ENCODE data around the gene SCN8A.

- no peak for TF ChIP-seq CTCF (IDR thresholded peaks at IDR 0.05; ENCODE audit: insufficient read depth, low read length)
- TF ChIP-seq POLR2AphosphoS5 (IDR thresholded peaks at IDR 0.05; ENCODE audit: low read depth), result no peak
- TF ChIP-seq SPI1 (IDR thresholded peaks at IDR 0.05; ENCODE audit: borderline replicate concordance, low read depth), result no peak
- no peak for TF ChIP-seq REST (IDR thresholded peaks at IDR 0.05; ENCODE audit: insufficient replicate concordance, low read depth)
- no peak for TF ChIP-seq GABPA (IDR thresholded peaks at IDR 0.05; ENCODE audit: low read depth)
Observed at GRCh38 chr12:51841727-51842126, 250.7 kb downstream of the SCN8A start.

All from HL-60 (cell line).